A673 (cell line): Measurements from ENCODE around the gene FZD10.

Experiments
- EZH2 ChIP-seq: fragments of 200-600 bp; sonication (generic); IDR thresholded peaks from 2 replicates; pipeline ENCODE4 v1.6.1; 2017; ENCODE audit warnings: borderline replicate concordance, low read depth, mild to moderate bottlenecking, mixed read lengths, antibody characterized with exemption, low read length; ENCODE audit not compliant: poor library complexity, severe bottlenecking
- TF ChIP-seq, protein P1 (sequence below): fragments of 300-800, 200-600 bp; sonication (generic); conservative IDR thresholded peaks from 2 replicates; pipeline ENCODE4 v1.5.1; 2017; ENCODE audit warnings: low read depth, mild to moderate bottlenecking, antibody characterized with exemption, low read length, moderate library complexity, mixed read lengths

DNA sequence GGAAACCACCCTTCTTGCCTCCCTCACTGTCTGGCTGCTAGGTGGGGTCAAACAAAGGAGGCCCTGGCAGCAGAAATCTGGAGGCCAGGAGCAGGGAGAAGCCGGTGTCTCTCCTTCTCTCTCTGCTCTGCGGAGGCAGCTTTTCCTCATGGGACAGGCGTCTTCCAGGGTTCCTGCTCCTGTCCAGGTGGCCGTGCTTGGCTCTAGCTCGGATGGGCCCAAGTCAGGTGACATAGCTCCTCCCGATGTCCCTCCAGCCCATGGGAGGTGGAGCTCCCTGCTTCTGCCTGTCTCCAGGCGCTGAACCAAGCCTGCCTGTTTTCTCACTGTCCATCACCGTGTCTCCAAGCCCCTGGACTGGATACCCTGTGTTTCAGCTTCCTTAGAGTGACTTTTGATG, 30.5 kb upstream of the FZD10 start:
- TF ChIP-seq, protein P1, sequence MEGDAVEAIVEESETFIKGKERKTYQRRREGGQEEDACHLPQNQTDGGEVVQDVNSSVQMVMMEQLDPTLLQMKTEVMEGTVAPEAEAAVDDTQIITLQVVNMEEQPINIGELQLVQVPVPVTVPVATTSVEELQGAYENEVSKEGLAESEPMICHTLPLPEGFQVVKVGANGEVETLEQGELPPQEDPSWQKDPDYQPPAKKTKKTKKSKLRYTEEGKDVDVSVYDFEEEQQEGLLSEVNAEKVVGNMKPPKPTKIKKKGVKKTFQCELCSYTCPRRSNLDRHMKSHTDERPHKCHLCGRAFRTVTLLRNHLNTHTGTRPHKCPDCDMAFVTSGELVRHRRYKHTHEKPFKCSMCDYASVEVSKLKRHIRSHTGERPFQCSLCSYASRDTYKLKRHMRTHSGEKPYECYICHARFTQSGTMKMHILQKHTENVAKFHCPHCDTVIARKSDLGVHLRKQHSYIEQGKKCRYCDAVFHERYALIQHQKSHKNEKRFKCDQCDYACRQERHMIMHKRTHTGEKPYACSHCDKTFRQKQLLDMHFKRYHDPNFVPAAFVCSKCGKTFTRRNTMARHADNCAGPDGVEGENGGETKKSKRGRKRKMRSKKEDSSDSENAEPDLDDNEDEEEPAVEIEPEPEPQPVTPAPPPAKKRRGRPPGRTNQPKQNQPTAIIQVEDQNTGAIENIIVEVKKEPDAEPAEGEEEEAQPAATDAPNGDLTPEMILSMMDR: no peak
- no peak for TF ChIP-seq EZH2
